ENCODE measurements around the gene CDK2AP2.

CDK2AP2 gene

DNA sequence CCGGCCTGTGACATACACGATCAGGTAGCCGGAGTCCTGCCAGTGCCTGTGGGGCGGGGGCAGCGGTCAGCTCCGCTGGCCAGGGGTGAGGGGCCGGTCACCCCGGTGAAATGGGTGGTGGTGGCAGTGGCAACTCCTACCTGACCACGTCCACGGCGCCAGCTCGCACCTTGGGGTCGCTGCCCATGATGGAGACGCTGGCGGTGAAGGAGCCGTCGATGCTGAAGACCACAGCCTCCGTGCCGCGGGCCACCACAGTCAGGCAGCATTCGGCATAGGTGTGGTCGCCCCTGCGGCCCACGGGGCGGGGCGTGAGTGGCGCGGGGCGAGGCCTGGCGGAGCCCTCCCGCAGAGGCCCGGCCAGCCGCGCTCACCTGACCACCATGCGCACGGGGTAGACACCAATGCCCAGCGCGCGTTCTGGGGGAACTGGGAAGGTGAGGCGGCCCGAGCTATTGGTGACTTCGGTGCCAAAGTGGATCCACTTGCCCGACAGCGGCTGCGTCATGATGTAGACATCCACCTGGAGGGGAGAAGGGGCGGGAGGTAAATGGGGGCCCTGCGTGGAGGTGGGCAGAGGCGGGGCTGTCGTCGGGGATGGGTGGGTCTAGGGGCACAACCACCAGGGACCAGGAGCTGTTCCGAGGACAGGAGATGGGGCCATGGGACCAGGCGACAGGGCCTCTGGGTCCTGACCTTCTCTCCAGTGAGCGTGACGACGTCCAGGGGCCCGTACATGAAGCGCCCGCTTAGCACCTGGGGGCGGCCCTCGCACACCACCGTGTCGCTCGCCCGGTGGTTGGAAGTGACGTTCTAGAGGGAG, 14.2 kb downstream of the CDK2AP2 start:
- Histone ChIP-seq H3K27me3 (ENCODE audit: insufficient read depth, poor library complexity, severe bottlenecking) (no peaks in the 10 kb centered on the region), H3K27ac (ENCODE audit: poor library complexity, severe bottlenecking) (no peak overlapping the region), H3K36me3 (ENCODE audit: low read depth) (peaks cover 34% of the 10 kb centered on the region), H3K4me3 (ENCODE audit: severe bottlenecking) (no peak overlapping the region), H3K4me1 (ENCODE audit: insufficient read depth, poor library complexity, severe bottlenecking) (no peaks in the 10 kb centered on the region), H3K9me3 (ENCODE audit: severe bottlenecking) (no peaks in the 10 kb centered on the region)
- ATAC-seq (ENCODE audit: low read depth) (no peak), DNase-seq (ENCODE audit: low spot score) (peak; percentile 66)
- TF ChIP-seq, protein P1, sequence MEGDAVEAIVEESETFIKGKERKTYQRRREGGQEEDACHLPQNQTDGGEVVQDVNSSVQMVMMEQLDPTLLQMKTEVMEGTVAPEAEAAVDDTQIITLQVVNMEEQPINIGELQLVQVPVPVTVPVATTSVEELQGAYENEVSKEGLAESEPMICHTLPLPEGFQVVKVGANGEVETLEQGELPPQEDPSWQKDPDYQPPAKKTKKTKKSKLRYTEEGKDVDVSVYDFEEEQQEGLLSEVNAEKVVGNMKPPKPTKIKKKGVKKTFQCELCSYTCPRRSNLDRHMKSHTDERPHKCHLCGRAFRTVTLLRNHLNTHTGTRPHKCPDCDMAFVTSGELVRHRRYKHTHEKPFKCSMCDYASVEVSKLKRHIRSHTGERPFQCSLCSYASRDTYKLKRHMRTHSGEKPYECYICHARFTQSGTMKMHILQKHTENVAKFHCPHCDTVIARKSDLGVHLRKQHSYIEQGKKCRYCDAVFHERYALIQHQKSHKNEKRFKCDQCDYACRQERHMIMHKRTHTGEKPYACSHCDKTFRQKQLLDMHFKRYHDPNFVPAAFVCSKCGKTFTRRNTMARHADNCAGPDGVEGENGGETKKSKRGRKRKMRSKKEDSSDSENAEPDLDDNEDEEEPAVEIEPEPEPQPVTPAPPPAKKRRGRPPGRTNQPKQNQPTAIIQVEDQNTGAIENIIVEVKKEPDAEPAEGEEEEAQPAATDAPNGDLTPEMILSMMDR (IDR thresholded peaks at IDR 0.05; ENCODE audit: poor library complexity, severe bottlenecking), result no peak

DNA sequence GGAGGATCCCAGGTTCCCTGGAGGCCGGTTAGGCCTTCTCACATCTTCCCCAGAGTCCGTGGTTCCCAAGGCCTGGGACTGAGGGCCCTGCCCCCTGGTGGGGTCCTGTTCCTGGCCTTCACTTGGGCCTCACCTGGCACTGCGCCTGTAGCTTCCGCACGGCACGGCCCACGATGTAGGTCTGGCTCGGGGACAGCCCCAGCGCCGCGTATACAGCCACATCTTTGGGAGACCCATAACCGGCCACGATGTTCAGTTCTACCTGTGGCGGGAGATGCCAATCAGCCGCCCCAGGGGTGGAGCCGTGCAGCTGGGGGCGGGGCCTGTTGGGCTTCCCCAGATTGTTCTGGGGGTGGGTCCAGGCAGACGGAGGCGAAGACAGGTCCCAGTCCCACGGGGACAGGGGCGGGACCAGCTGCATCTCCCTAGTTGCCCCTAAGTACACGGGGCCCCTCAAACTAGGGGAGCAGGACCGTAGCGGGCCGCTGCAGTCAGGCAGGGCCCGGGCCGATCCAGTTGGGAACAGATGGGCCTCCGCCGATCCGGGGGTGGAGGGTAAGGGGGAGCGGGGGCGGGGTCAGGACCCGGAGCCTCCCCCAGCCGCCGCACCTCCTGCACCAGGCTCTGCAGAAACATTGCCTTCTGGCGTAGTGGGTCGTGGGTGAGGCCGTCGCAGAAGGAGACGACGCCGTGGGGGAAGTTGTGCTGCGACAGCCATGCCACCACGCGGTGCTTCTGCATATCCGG, 15.0 kb downstream of the CDK2AP2 start:
- H3K36me3 ChIP-seq (ENCODE audit: low read depth), result peaks cover 37% of the 10 kb centered on the region
- no peaks in the 10 kb centered on the region for H3K27me3 ChIP-seq (ENCODE audit: insufficient read depth, poor library complexity, severe bottlenecking)
- no peak for DNase-seq (ENCODE audit: low spot score)

DNA sequence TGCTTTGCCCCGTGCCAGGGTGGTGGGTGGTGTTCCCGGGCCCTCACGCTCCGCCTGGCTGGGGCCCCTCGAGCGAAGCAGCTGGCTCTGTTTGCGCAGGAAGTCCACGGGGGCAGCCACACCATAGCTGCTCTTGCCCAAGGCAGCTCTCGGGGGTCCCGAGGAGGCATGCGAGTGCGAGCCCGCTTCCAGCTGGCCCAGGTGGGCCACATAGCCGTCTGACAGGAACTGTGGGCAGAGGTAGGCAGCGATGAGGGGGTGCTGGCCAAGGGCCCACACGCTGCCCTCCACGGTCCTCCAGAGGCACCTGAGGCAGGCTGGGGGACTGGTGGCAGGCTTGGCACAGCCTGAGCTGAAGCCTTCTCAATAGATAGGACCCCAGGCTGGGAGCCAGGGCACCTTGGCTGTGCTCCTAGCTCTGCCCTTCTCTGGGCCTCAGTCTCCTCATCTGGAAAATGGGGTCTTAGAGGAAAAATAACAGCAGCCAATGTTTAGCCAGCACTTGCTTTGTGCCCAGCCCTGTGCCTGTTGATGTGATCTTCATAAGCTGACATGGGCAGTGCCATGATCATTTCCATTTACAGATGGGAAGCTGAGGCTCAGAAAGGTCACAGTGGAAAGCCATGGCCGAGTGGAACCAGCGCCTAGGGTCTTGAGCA, 15.8 kb downstream of the CDK2AP2 start:
- Histone ChIP-seq H3K27ac (ENCODE audit: poor library complexity, severe bottlenecking) (no peak overlapping the region), H3K27me3 (ENCODE audit: insufficient read depth, poor library complexity, severe bottlenecking) (no peaks in the 10 kb centered on the region), H3K36me3 (ENCODE audit: low read depth) (peaks cover 44% of the 10 kb centered on the region), H3K4me3 (ENCODE audit: severe bottlenecking) (no peak overlapping the region), H3K9me3 (ENCODE audit: severe bottlenecking) (no peaks in the 10 kb centered on the region), H3K4me1 (ENCODE audit: insufficient read depth, poor library complexity, severe bottlenecking) (no peaks in the 10 kb centered on the region)
- TF ChIP-seq, protein P1 (IDR thresholded peaks at IDR 0.05; ENCODE audit: poor library complexity, severe bottlenecking), result no peak
- DNase-seq (ENCODE audit: low spot score), result no peak
- ATAC-seq (ENCODE audit: low read depth), result no peak

More for the DNA sequence above, 15.0 kb downstream of the CDK2AP2 start:
- Histone ChIP-seq H3K4me3 (ENCODE audit: severe bottlenecking) (no peak overlapping the region), H3K4me1 (ENCODE audit: insufficient read depth, poor library complexity, severe bottlenecking) (no peaks in the 10 kb centered on the region), H3K9me3 (ENCODE audit: severe bottlenecking) (no peaks in the 10 kb centered on the region), H3K27ac (ENCODE audit: poor library complexity, severe bottlenecking) (no peak overlapping the region)
- TF ChIP-seq, protein P1 (IDR thresholded peaks at IDR 0.05; ENCODE audit: poor library complexity, severe bottlenecking), result no peak
- no peak for ATAC-seq (ENCODE audit: low read depth)

DNA sequence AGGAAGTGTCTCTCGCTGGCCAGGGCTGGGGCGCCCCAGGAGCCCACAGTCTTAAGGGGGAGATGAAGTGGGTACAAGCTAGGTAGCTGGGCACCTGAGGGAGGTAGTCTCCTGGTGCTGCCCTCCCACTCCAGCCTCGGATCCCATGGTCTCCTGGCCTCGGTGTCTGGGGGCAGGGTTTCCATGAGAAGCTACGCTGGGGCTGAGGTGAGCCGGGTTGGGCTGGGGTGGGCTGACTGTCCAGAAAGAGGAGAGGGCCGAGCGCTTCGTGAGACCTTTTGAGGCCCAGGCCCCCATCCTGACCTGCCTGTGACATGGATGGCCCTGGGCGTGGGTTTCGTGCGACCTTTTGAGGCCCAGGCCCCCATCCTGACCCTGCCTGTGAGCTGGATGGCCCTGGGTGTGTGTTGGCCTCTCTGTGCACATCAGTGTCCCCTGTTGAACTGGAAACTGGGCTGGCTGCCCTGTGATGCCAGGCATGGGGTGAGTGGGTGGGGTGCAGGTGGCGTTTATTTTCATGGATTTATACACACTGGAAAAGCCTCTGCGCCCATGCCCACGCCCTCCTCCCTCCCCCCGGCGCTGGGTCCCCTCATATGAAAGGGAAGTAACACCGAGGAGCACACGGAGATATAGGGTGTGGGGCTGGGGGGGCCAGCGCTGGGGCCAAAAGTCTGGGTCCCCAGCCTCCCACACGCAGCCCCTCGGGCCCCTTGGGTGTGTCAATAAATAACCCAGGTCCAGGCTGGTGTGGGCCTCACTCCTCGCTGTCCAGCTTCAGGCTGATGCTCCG, 16.5 kb downstream of the CDK2AP2 start:
- ATAC-seq (ENCODE audit: low read depth), result no peak; the same call in 2 of the 3 replicates
- Histone ChIP-seq H3K4me3 (ENCODE audit: severe bottlenecking) (no peak overlapping the region), H3K27me3 (ENCODE audit: insufficient read depth, poor library complexity, severe bottlenecking) (no peaks in the 10 kb centered on the region), H3K9me3 (ENCODE audit: severe bottlenecking) (no peaks in the 10 kb centered on the region), H3K36me3 (ENCODE audit: low read depth) (peaks cover 43% of the 10 kb centered on the region), H3K4me1 (ENCODE audit: insufficient read depth, poor library complexity, severe bottlenecking) (no peaks in the 10 kb centered on the region), H3K27ac (ENCODE audit: poor library complexity, severe bottlenecking) (no peak overlapping the region)
- TF ChIP-seq, protein P1 (IDR thresholded peaks at IDR 0.05; ENCODE audit: poor library complexity, severe bottlenecking), result no peak
- no peak for DNase-seq (ENCODE audit: low spot score)
